NCI-H2107 treated with DMSO at 0.1 percent for 48 hours (cell line): Measurements from ENCODE around the gene PLXNA2.

ENCODE experiments used
- DNase-seq: peaks from one replicate; lab custom pipeline; 2025; ENCODE audit not compliant: unreplicated experiment; lab: John Stamatoyannopoulos, UW

PLXNA2 gene

GRCh38 chr1:208243967-208244916 is at the start of gene PLXNA2:
TSS of gene PLXNA2 (minus strand) at chr1:208244384. CDS start at chr1:208217922, 26,462 bp downstream.
- peak; percentile 77 for DNase-seq

- DNase-seq, result no peak
Measured at GRCh38 chr1:208292908-208293307, 48.7 kb upstream of the PLXNA2 start.

GRCh38 chr1:208291923-208292711 is 47.9 kb upstream of the PLXNA2 start:
- no peak for DNase-seq

GRCh38 chr1:208291129-208291528 is 46.9 kb upstream of the PLXNA2 start:
- DNase-seq, result no peak

- DNase-seq, result no peak
Measured at GRCh38 chr1:208289716-208290115, 45.5 kb upstream of the PLXNA2 start.

GRCh38 chr1:208288495-208288894 is 44.3 kb upstream of the PLXNA2 start:
- DNase-seq, result no peak

GRCh38 chr1:208280681-208281450 is 36.7 kb upstream of the PLXNA2 start:
- DNase-seq, result no peak

- DNase-seq, result no peak
Measured at GRCh38 chr1:208279826-208280588, 35.8 kb upstream of the PLXNA2 start.

GRCh38 chr1:208278638-208279037 is 34.5 kb upstream of the PLXNA2 start:
- DNase-seq, result no peak

- no peak for DNase-seq
Measured at GRCh38 chr1:208276757-208277435, 32.7 kb upstream of the PLXNA2 start.

- DNase-seq, result no peak
Measured at GRCh38 chr1:208275083-208275482, 30.9 kb upstream of the PLXNA2 start.

- no peak for DNase-seq
Measured at GRCh38 chr1:208273386-208274017, 29.3 kb upstream of the PLXNA2 start.

- no peak for DNase-seq
Measured at GRCh38 chr1:208272713-208273112, 28.5 kb upstream of the PLXNA2 start.

- no peak for DNase-seq
Measured at GRCh38 chr1:208272311-208272710, 28.1 kb upstream of the PLXNA2 start.

- no peak for DNase-seq
Measured at GRCh38 chr1:208271236-208271635, 27.1 kb upstream of the PLXNA2 start.

- peak; percentile 63 for DNase-seq
Measured at GRCh38 chr1:208270651-208271141, 26.5 kb upstream of the PLXNA2 start.

- peak; percentile 47 for DNase-seq
Measured at GRCh38 chr1:208269338-208269666, 25.1 kb upstream of the PLXNA2 start.

- no peak for DNase-seq
Measured at GRCh38 chr1:208268541-208269337, 24.6 kb upstream of the PLXNA2 start.
